SK-N-DZ (cell line): Measurements from ENCODE around the gene TOPBP1.
A peak's percentile ranks its signal among the peaks of the same experiment; 100 is the strongest.

ENCODE experiments used
- DNase-seq: peaks from one replicate; pipeline ENCODE4 v3.0.0-alpha.2; 2015; ENCODE audit warnings: low spot score

Gene TOPBP1

DNA sequence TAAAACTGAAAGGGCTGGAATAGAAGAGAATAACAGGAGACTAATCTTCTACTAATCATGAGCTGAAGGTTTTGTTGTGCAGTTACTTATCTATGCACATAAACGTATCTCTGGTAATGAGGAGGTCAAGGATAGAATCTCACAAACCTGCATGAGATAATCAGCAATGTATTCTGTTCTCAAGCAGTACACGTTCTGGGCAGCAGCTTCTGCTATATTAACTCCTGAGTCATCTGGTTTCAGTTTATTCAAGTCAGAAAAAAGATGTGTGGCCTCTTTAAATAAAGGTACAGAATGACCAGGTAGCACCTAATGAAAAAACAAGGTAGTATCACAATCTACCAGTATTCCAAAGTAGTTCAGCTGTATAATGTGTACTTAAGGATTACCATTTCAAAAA lies 53.4 kb downstream of the TOPBP1 start:
- no peak for DNase-seq

GRCh38 chr3:133607816-133608215 lies 53.9 kb downstream of the TOPBP1 start:
- DNase-seq = no peak

DNA sequence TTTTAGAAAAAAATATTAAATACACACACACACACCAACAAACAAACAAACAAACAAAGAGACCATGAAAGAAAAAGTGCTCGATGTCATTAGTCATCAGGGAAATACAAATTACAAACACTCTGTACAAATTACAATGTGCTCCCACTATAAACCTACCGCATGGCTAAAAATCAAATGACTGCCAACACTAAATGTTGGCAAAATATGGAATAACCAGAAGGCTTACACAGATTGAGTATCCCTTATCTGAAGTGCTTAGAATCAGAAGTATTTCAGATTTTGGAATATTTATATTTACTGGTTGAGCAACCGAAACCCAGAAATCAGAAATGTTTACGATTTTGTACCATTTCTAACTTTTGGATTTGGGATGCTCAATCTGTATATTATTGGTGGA lies 54.8 kb downstream of the TOPBP1 start:
- DNase-seq = no peak

- DNase-seq = no peak
These were observed 55.4 kb downstream of the TOPBP1 start for GRCh38 chr3:133606342-133606741.

GRCh38 chr3:133600572-133601081 lies 61.1 kb downstream of the TOPBP1 start:
- no peak for DNase-seq

GRCh38 chr3:133599280-133599679 lies 62.5 kb downstream of the TOPBP1 start:
- no peak for DNase-seq

GRCh38 chr3:133598405-133598804 lies 63.3 kb downstream of the TOPBP1 start:
- no peak for DNase-seq

DNA sequence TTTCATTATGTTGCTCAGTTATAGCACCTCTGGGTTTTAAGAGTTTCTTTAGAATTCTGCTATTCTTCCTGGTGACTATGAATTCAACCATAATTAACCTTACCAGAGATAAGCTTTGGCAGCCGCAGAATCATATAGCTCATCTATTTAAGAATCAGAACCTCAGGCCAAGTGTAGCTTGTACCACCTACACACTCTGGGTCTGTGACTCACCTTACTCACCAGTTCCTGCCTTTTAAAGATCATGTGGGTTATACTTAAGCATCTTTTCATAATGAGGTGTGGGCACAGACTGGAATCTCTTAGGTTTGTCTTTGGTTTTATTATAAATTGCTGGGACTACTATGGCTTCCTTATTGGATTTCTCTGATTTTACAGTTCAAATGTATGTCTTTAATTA lies 66.4 kb downstream of the TOPBP1 start:
- DNase-seq = no peak

- DNase-seq = no peak
These were observed 68.5 kb downstream of the TOPBP1 start for GRCh38 chr3:133593243-133593642.

DNA sequence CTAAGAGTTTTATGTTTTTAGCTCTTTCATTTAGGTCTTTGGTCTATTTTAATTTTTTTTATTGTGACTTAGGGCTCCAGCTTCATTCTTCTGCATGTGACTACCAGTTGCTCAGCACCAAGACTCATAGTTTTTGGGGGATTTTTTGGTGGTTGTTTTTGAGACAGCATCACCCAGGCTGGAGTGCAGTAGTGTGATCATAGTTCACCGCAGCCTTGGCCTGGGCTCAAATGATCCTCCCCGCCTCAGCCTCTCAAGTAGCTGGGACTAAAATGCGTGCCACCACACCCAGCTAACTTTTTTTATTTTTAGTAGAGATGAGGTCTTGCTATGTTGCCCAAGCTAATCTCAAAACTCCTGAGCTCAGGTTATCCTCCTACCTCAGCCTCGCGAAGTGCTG lies 68.9 kb downstream of the TOPBP1 start:
- no peak for DNase-seq

DNA sequence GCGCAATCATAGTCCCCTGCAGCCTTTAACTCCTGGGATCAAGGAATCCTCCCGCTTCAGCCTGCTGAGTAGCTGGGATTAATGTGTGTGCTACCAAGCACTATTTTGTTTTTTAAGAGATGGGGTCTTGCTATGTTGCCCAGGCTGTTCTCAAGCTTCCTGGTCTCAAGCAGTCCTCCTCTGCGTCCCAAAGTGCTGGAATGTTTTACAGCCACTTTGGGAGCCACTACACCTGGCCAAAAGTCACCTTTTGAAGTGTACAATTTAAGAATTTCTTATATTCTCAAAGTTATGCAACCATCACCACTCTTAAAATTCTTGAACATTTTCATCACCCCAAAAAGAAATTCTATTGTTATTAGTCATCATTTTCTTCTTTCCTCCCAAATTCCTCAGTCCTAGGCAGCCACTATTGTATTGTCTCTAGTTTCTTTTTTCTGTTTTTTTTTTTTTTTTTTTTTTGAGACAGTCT lies 70.4 kb downstream of the TOPBP1 start:
- no peak for DNase-seq

DNA sequence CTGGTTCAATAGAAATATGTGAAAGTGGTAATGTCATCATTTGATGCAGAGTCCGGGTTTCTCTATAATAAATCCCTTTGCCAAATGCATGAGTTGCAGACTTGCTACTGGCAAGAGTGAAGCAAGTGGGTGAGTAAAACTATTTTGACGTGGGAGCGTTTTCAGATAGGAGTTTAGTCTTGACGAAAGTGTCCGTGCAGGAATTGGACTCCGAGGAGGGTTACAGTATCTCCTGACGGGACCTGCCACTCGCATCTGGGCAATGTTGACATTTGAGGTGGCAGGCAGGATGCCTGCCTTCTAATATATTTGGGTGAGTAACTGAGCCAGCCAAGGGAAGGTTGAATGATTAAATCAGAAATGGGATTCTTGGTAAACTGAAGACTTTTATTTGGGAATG lies 72.2 kb downstream of the TOPBP1 start:
- no peak for DNase-seq

- DNase-seq = no peak
These were observed 72.8 kb downstream of the TOPBP1 start for GRCh38 chr3:133588784-133589465.

GRCh38 chr3:133588035-133588434 lies 73.7 kb downstream of the TOPBP1 start:
- DNase-seq = no peak

GRCh38 chr3:133583396-133583795 lies 78.3 kb downstream of the TOPBP1 start:
- no peak for DNase-seq

GRCh38 chr3:133578548-133579191 lies 83.1 kb downstream of the TOPBP1 start:
- peak; percentile 63 for DNase-seq

DNA sequence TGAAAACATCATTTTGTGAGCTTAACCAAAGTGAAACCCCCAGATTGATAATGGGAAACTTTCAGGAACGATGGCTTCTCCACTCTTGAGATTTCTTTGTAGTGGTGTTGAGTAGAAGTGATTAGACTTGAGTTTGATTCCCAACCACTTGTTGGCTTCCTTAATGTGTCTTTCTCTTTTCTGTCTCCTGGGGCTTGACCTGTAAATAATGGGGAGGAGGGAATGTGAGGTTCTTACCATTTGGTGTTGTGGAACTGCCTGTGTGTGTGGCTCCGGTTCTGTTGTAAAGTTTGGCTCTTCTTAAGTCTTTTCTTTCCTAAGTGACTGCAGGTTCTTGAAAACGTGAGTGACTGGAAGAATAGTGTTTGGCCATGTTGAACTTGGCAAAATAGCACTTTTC lies 85.6 kb downstream of the TOPBP1 start:
- no peak for DNase-seq

DNA sequence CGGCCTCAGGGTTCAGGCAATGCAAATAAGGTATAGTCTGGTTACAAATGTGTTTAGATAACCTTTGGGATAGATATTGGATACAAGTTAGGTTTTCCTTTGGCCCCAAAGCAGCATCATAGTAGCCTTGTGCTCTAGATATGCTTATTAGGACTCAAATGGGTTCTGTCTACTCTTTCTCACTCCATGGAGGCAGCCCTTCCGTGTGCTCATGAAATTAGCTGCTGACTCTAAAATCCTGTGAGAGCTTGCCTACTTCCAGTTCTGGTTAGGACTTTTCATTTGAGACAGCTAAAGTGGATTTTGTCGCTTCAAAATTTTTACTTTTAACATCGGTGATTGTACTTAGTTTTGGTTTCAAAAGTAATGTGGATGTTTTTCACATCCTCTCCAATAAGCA lies 86.7 kb downstream of the TOPBP1 start:
- DNase-seq = no peak

GRCh38 chr3:133574260-133574881 lies 87.4 kb downstream of the TOPBP1 start:
- DNase-seq = peak; percentile 45

- no peak for DNase-seq
These were observed 88.0 kb downstream of the TOPBP1 start, which contains the start of gene CDV3 for GRCh38 chr3:133573629-133574194. CDV3 (plus strand) TSS chr3:133573686; CDS start chr3:133574045, 359 bp downstream.

DNA sequence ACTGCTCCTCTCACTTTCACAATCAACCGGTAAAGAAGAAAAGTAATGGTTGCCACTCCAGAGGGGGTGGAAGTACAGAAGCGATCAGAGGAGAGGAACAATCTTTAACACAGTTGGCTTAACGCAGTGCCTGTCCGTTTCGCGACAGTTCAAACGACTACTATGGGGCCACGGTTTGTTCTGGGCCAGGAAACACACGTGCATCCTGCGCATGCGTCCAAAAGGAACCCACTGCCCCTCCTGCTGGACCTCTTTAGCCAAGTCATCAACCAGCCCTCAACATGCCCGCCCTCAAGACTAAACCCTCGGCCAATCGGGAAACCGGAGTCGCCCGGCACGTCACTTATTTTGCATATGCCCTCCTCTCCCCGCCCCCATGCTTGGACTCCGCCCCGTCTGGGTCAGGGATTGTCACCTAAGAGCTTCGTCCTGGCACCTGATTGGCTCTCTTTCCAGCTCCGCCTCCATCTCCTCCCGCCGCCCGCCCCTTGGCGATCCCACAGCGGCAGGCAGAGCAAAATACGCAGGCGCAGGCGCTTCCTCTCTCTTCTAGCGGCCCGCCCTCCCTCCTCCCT lies 88.6 kb downstream of the TOPBP1 start:
- peak; percentile 100 for DNase-seq
